ENCODE data around the gene HAPLN3. TPM values are rescaled to one million over a fixed set of nuclear protein-coding genes. Genes with fewer than 3 reads are reported as not detected.
"Not testable (repeated sequence)": the region's sequence is repeated elsewhere in the genome, so short reads cannot be mapped to it uniquely, and the experiment has no call there.

HAPLN3 gene
- total and polyA plus RNA-seq, 2 of the 4 experiments (the other 2 are of a cell fraction), result 5.9 to 28.6 TPM

GRCh38 chr15:88920892-88921435 is 25.6 kb upstream of the HAPLN3 start:
- not testable (repeated sequence) for BruUV-seq (replicated peaks)

More at GRCh38 chr15:88920892-88921435, 25.6 kb upstream of the HAPLN3 start:
- H3K23ac ChIP-seq (ENCODE audit: low read depth, low read length); H3K9me1 ChIP-seq (ENCODE audit: insufficient read depth, low read length); H4K20me1 ChIP-seq (ENCODE audit: insufficient read depth, low read length); H3K9me3 ChIP-seq (ENCODE audit: control insufficient read depth, insufficient read depth, low read length); H3K36me3 ChIP-seq (ENCODE audit: control insufficient read depth, insufficient read depth, low read length); H3K4me3 ChIP-seq (ENCODE audit: insufficient read depth, low read depth, low read length); H3K4me2 ChIP-seq (ENCODE audit: low read depth, low read length); H3K27me3 ChIP-seq (ENCODE audit: control insufficient read depth, insufficient read depth, low read length); H3K79me1 ChIP-seq (ENCODE audit: low read depth in 1 of 2, low read length in 2 of 2); in situ Hi-C loops (cut with MboI; ENCODE audit: low sequenced_read_pairs); H2BK15ac ChIP-seq (ENCODE audit: low read depth, low read length); H3K4me1 ChIP-seq (ENCODE audit: control insufficient read depth, insufficient read depth, low read length); intact Hi-C loops (cut with micrococcal nuclease); H3K18ac ChIP-seq (ENCODE audit: low read depth, low read length); H3K9ac ChIP-seq (ENCODE audit: low read depth, low read length): not testable (repeated sequence)
- dilution Hi-C loops (cut with HindIII; ENCODE audit: low sequenced_read_pairs, unreplicated experiment), result loop anchor here (25.0 kb wide), 1 partner anchor 91 kb away; no protein-coding TSS in a partner anchor
- ChIA-PET POLR2A (ENCODE audit: unreplicated experiment) (interaction anchor here (0.5 to 0.7 kb wide), 2 partner anchors 12 to 59 kb away, joined by 5 to 11 read pairs; no protein-coding TSS in a partner anchor), CTCF (interaction anchor here (3.4 kb wide), 1 partner anchor 16 kb away, joined by 13 read pairs; no protein-coding TSS in a partner anchor)
- Histone ChIP-seq H2BK20ac (ENCODE audit: low read depth, low read length) (peak overlapping the region; percentile 40), H2BK120ac (ENCODE audit: low read depth, low read length) (peak overlapping the region; percentile 42), H4K5ac (ENCODE audit: low read depth, low read length) (0 out of 2 replicates have a peak overlapping the region, but pooled peaks have one; percentile 23), H2AFZ (replicated peaks; ENCODE audit: low read length, poor library complexity) (peak overlapping the region; percentile 63), H3K14ac (replicated peaks; ENCODE audit: low read depth, low read length) (0 out of 2 replicates have a peak overlapping the region, but pooled peaks have one; percentile 39), H3K56ac (ENCODE audit: extremely low read depth, insufficient read depth, low read length) (0 out of 2 replicates have a peak overlapping the region, but pooled peaks have one; percentile 22), H2AK5ac (ENCODE audit: low read depth, low read length) (peak overlapping the region; percentile 35; the same call in 1 of the 2 replicates), H3K4ac (ENCODE audit: low read depth, low read length) (peak overlapping the region; percentile 48), H3K27ac (ENCODE audit: insufficient read depth, low read length) (0 out of 2 replicates have a peak overlapping the region, but pooled peaks have one; percentile 9), H2AK9ac (replicated peaks; ENCODE audit: low read depth, low read length, poor library complexity) (peak overlapping the region; percentile 59), H4K91ac (ENCODE audit: insufficient read depth, low read depth, low read length) (peak overlapping the region; percentile 52), H2BK5ac (ENCODE audit: low read depth, low read length, poor library complexity, severe bottlenecking) (peak overlapping the region; percentile 64), H4K8ac (ENCODE audit: low read depth in 2 of 2, low read length in 2 of 2) (peak overlapping the region; percentile 8 to 50; a peak in 3 of 4 replicates)
- TF ChIP-seq RAD21 (IDR thresholded peaks at IDR 0.05; ENCODE audit: low read length) (0 out of 2 replicates have a peak, but pooled peaks have one; percentile 2), FOS (IDR thresholded peaks at IDR 0.05; ENCODE audit: low read depth, low read length) (peak; percentile 62)
- 100% methylated on average over 3 of the region's 12 CpGs; no CpG with 5 or more reads in 1 of the 2 experiments for WGBS, 2 experiments (ENCODE audit: extremely low coverage in 2 of 2, insufficient read length in 1 of 2)
- ATAC-seq (ENCODE audit: low read depth), result peak; percentile 70
- peak; percentile 90 for DNase-seq

All from IMR-90 (cell line).